GM21717 (cell line): Measurements from ENCODE around the gene FARS2.
"Not testable (repeated sequence)": the region's sequence is repeated elsewhere in the genome, so short reads cannot be mapped to it uniquely, and the experiment has no call there.

Experiments
- ATAC-seq: cut with Tn5 transposase; IDR thresholded peaks from one replicate; pipeline ENCODE4 v1.9.1; 2021; ENCODE audit warnings: mild to moderate bottlenecking, moderate library complexity; ENCODE audit not compliant: unreplicated experiment

Gene FARS2

GRCh38 chr6:5563086-5563485 lies 301.8 kb downstream of the FARS2 start:
- ATAC-seq, result no peak

GRCh38 chr6:5564746-5565145 lies 303.4 kb downstream of the FARS2 start:
- not testable (repeated sequence) for ATAC-seq

GRCh38 chr6:5565971-5566370 lies 304.7 kb downstream of the FARS2 start:
- ATAC-seq, result no peak

GRCh38 chr6:5566718-5567117 lies 305.4 kb downstream of the FARS2 start:
- no peak for ATAC-seq

GRCh38 chr6:5567352-5567751 lies 306.0 kb downstream of the FARS2 start:
- no peak for ATAC-seq

GRCh38 chr6:5567890-5568289 lies 306.6 kb downstream of the FARS2 start:
- peak; percentile 29 for ATAC-seq

- ATAC-seq, result no peak
These were observed 308.2 kb downstream of the FARS2 start for GRCh38 chr6:5569491-5569890.

GRCh38 chr6:5570641-5571040 lies 309.3 kb downstream of the FARS2 start:
- ATAC-seq, result no peak

- ATAC-seq, result no peak
These were observed 319.6 kb downstream of the FARS2 start for GRCh38 chr6:5580736-5581581.

- ATAC-seq, result no peak
These were observed 321.4 kb downstream of the FARS2 start for GRCh38 chr6:5582762-5583161.

- ATAC-seq, result no peak
These were observed 322.2 kb downstream of the FARS2 start for GRCh38 chr6:5583528-5583927.

GRCh38 chr6:5584078-5584482 lies 322.8 kb downstream of the FARS2 start:
- ATAC-seq, result no peak

GRCh38 chr6:5587648-5588047 lies 326.3 kb downstream of the FARS2 start:
- no peak for ATAC-seq

GRCh38 chr6:5589422-5590141 lies 328.3 kb downstream of the FARS2 start:
- no peak for ATAC-seq

- no peak for ATAC-seq
These were observed 328.9 kb downstream of the FARS2 start for GRCh38 chr6:5590187-5590586.

- ATAC-seq, result no peak
These were observed 331.7 kb downstream of the FARS2 start for GRCh38 chr6:5592886-5593519.

- no peak for ATAC-seq
These were observed 333.9 kb downstream of the FARS2 start for GRCh38 chr6:5595184-5595583.

- no peak for ATAC-seq
These were observed 336.1 kb downstream of the FARS2 start for GRCh38 chr6:5597413-5597812.

GRCh38 chr6:5598123-5598522 lies 336.8 kb downstream of the FARS2 start:
- ATAC-seq, result no peak

GRCh38 chr6:5599127-5599526 lies 337.8 kb downstream of the FARS2 start:
- no peak for ATAC-seq

GRCh38 chr6:5605937-5606336 lies 344.6 kb downstream of the FARS2 start:
- ATAC-seq, result no peak

- ATAC-seq, result no peak
These were observed 345.2 kb downstream of the FARS2 start for GRCh38 chr6:5606546-5606945.
